GM18861 (cell line): ENCODE results near the gene COL5A2.

Source experiments
- ATAC-seq: cut with Tn5 transposase; IDR thresholded peaks from one replicate; pipeline ENCODE4 v1.9.1; 2021; ENCODE audit not compliant: unreplicated experiment

Gene COL5A2

DNA sequence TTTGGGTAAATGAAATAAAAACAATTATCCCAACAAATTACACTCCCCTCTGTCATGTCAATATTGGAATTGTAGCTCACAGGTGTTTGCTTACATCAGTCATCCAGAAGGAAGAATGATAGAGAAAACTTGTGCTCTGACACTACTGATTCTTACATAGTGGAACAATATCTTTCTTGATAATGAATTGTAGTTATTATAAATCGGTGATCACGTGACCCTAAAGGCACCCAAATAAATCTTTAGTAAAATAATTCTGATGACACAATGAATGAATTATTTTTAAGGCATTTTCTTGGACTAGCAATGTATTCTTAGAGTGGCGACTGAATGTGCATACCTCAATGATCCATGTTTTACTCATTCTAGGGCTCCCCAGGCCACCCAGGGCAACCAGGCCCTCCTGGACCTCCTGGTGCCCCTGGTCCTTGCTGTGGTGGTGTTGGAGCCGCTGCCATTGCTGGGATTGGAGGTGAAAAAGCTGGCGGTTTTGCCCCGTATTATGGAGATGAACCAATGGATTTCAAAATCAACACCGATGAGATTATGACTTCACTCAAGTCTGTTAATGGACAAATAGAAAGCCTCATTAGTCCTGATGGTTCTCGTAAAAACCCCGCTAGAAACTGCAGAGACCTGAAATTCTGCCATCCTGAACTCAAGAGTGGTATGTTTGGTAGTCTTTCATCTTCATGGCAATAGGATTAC, 170.9 kb downstream of the COL5A2 start:
- ATAC-seq: no peak

DNA sequence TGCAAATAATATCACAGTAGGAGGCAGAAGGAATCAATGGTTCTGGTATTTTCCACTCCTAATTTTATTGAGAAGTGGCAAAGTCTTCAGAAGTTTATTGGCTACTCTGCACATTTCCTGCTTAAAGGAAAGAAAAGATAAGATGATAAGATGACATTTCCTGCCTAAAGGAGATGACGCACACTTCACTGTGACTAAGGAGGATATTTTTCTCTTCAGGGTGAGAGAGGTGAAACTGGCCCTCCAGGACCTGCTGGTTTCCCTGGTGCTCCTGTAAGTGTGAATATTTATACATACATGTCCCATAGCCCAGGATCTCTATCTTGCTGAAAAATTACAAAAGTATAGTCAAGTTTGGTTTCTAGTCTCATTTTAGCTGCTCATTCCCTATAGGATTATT, 177.5 kb downstream of the COL5A2 start:
- ATAC-seq: no peak

DNA sequence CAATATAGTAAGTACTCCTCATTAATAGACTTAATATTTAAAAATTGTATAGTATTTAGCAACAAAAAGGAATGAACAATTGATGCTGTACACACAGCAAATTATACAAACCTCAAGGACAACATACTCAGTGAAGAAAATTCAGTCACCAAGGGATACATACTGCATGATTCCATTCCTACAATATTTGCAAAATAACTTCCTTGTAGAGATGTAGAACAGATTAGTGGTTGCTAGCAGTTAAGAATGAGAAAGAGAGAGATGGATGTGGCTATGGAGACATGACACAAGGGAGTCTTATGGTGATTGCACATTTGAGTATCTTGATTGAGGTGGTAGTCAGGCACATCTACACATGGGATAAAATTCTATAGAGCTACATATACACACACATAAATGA, 179.3 kb downstream of the COL5A2 start:
- ATAC-seq: no peak

DNA sequence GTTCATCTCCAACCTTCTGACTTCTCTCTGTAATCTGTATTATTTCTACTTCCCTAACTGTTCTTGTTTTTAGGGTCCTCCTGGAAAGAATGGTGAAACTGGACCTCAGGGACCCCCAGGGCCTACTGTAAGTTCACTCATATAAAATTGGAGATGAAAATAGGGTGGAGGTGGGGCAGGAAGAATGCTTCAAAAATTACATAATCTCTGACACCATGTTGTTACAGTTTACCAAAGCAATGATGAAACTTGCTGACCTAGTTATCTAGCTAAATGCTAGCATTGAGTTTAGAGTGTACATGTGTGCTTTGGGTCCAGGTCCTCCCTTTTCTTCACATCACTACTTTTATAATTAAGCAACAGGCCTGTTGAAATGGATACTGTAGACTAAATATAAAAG, 182.3 kb downstream of the COL5A2 start:
- ATAC-seq: no peak

DNA sequence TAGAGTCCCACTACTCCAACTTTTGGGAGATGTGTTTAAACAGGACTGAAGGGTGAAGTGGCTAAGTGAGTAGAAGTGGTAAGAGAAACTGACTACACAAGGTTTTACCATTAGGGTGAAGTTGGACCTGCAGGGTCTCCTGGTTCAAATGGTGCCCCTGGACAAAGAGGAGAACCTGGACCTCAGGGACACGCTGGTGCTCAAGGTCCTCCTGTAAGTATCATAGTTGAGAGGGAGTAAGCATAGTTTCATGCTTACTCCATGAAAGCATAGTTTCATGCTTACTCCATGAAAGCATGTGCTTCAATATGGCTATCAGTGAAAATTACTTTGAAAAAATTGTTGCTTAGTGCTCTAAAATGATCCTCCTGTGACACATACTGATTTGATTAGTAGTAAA, 186.3 kb downstream of the COL5A2 start:
- ATAC-seq: no peak

DNA sequence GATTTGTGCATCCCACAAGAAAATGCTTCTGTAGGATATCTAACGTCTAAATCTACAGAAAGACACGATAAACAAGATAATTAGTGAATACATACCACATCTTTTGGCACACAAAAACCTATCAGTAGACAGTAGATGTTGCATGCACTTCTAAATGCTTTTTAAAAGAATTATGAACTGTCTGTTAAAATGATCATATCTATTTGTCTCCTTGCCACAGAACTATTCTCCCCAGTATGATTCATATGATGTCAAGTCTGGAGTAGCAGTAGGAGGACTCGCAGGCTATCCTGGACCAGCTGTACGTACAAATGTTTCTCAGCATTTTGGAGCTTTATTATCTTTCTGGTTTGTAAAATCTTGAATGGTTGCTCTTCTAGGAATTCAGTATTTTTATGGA, 192.7 kb downstream of the COL5A2 start:
- no peak for ATAC-seq

DNA sequence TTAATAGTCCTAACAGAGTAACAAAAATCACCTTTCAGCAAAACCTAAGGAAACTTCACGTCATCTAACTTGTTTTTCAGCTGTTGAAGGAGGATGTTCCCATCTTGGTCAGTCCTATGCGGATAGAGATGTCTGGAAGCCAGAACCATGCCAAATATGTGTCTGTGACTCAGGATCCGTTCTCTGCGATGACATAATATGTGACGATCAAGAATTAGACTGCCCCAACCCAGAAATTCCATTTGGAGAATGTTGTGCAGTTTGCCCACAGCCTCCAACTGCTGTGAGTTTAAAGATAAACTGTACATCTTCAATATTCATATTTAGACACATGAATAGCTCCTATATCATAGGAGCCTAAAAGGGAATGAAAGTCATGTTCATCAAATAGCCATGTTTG, 194.9 kb downstream of the COL5A2 start:
- ATAC-seq: no peak

DNA sequence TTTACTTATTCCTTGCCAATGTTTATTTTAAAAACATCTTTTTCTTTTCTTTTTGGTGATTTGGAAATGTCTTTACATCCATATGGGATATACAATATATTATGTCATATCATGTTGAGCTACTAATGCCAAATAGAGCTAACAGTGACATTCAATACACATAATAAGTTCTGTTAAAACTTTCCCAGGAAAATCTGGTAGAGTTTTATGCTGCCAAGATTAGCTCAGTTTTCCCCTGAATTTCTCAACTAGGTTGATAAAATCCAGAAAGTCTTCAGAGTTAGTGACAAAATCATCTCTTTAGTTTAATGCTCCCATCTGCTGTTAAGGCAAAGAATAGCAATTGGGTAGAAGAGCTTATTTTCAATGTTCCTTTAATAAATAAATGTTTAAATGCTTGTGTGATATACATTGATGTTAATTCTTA, 195.5 kb downstream of the COL5A2 start:
- no peak for ATAC-seq

DNA sequence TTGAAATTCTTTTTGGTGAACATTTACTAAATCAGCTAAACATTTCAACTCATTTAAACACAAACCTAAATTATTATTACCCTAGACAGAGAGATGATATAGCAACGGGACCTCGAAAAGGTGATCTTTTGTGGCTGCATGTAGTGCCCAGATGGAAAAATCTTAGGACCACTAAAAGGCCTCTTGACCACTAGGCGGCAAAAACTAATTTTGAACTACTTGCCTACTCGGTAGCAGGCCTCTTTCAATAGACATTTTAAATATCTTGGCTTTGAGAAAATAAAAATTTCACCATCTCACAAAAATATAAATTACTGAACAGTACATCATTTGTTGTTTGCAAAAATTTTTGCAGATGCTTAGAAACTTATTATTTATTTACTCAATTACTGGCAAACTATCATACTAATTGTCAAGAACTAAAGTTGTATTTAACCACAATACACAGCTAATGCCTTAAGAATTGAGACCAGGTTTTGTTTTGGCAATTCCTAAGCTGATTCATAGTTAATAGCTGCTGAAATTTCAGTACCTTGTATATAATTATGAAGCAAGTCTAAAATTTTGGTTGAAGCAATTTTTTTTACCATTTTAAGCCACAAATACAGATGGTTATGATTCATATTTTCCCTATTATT, 196.0 kb downstream of the COL5A2 start:
- ATAC-seq: no peak
